ENCODE measurements around the gene KCNJ6.
A peak's percentile ranks its signal among the peaks of the same experiment; 100 is the strongest.
"Not testable (repeated sequence)": the region's sequence is repeated elsewhere in the genome, so short reads cannot be mapped to it uniquely, and the experiment has no call there.

KCNJ6 gene

DNA sequence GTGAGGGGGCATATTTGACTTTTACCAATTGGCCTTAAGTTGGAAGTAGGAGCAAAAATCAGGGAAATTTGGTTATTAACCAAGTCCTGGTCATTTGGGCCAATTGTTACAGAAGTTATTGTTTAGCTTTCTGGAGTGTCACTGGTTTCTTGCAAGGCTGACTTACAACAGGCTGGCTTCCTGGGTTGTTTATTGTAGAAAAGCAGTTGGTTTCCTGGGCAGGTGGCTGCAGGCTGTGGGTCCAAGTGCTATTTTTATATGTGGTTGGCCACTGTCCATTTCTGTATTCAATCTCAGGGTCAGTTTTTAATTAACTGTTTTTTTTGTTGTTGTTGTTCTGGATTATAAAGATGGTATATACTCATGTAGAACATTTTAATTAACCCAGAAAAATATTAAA is 174.1 kb downstream of the KCNJ6 start:
- FAIRE-seq, result no peak
- DNase-seq (ENCODE audit: low spot score), result no peak

DNA sequence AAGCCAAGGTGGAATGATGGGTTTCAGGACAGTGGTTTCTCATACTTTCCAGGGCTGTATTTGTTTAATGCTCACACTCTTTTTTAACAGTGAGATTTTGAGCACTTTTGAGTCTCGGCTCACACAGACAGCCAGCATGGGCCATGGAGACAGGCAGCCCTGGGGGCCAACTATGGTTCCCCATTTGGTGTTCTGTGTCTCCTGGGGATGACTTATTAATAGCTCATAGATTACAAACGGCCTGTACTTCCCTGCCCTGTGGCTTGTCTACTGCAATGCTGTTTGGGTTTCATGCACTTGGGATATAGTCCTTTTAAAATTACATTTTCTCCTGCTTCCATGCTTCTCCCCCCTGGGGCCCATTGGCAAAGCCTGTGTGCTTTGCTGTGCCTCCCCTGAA is 178.3 kb downstream of the KCNJ6 start:
- DNase-seq (ENCODE audit: low spot score), result no peak
- no peak for FAIRE-seq

DNA sequence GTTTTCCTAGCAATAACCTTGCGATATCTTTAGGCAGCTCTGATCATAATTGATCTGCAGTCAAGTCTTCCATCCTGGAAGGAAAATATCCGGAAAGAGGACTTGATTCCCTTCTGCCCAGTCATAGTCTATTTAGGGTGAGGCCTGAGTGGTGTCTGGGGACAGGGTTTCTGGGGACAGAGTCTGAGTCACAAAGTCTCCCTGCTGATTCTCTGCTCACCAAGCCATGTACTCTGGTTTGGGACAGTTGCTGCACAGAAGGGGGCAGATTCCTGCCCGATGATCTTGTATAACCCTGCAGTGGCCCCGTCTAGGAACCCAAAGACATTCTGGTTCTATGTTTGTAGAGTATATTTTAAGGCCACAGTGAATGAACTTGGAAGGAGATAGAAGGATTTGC is 178.8 kb downstream of the KCNJ6 start:
- FAIRE-seq (no peak), DNase-seq (ENCODE audit: low spot score) (no peak)

- DNase-seq (ENCODE audit: low spot score) (no peak), FAIRE-seq (no peak)
Observed at GRCh38 chr21:37734846-37735245, 181.4 kb downstream of the KCNJ6 start.

DNA sequence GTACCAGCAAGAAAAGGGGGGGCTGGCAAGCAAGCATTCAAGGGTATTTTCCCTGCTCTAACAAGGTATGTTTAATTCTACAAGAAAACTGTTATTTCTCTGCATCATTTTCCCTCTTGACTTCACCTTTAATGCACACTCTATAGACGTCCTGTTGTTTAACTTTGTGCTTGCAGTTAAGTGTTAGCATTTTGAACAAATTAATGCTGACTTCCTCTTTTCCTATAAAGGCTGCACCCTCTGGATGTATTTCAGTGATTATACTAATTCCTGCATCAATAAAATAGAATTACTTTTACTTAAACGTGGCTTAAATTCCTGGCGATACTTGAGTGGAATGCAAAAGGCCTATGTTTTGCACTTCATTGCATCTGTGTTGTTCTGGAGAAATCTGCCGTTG is 183.3 kb downstream of the KCNJ6 start:
- no peak for FAIRE-seq
- DNase-seq (ENCODE audit: low spot score), result no peak

GRCh38 chr21:37724201-37724600 is 192.1 kb downstream of the KCNJ6 start:
- FAIRE-seq (no peak), DNase-seq (ENCODE audit: low spot score) (no peak)

- DNase-seq (ENCODE audit: low spot score) (no peak), FAIRE-seq (no peak)
Observed at GRCh38 chr21:37717534-37717933, 198.7 kb downstream of the KCNJ6 start.

DNA sequence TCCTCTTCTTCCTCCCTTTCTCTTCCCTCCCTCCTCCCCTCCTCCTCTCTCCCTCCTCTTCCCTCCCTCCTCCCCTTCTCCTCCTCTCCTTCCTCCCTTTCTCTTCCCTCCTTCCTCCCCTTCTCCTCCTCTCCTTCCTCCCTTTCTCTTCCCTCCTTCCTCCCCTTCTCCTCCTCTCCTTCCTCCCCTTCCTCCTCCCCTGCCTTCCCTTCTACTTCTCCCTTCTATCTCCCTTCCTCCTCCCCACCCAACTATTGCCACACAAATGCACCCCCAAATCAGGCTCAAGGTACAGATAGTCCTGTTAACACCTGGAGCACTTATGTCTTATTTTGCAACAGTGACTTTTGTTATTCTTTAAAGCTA is 203.7 kb downstream of the KCNJ6 start:
- DNase-seq (ENCODE audit: low spot score); FAIRE-seq: not testable (repeated sequence)

GRCh38 chr21:37711836-37712568 is 204.3 kb downstream of the KCNJ6 start:
- FAIRE-seq (no peak), DNase-seq (ENCODE audit: low spot score) (peak; percentile 30)

DNA sequence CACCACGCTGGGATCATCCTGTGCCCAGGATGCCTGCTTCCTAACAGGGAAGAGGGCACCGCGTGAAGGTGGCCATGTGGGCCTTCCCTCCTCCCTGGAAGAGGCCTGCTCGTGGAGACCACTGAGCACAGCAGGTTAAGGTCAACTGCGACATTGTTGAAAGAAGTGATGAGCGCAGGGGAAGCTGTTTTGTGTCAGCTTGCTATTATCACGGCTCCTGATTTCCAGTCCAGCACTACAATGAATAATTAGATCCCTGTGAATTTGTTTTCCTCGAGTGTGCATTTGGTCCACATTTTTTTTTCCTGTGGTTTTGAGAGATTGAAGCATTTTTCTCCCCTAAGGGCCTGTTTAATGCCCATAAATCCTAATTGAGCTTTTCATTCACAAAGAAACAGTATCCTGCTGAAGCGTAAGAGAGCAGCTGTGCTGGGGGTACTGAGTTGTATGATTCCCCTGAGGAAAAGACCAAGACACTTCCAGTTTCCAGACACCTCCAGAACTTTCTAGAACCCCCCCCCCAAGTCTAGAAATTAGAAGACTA is 204.9 kb downstream of the KCNJ6 start:
- no peak for FAIRE-seq
- DNase-seq (ENCODE audit: low spot score), result no peak

- no peak for FAIRE-seq
Observed at GRCh38 chr21:37710546-37711285, 205.5 kb downstream of the KCNJ6 start.

GRCh38 chr21:37704751-37705150 is 211.5 kb downstream of the KCNJ6 start:
- FAIRE-seq, result no peak
- DNase-seq (ENCODE audit: low spot score), result no peak

More at GRCh38 chr21:37710546-37711285, 205.5 kb downstream of the KCNJ6 start:
- DNase-seq (ENCODE audit: low spot score), result no peak

- no peak for FAIRE-seq
- no peak for DNase-seq (ENCODE audit: low spot score)
Observed at GRCh38 chr21:37702241-37702640, 214.0 kb downstream of the KCNJ6 start.

- FAIRE-seq, result no peak
Observed at GRCh38 chr21:37700641-37701202, 215.5 kb downstream of the KCNJ6 start.

DNA sequence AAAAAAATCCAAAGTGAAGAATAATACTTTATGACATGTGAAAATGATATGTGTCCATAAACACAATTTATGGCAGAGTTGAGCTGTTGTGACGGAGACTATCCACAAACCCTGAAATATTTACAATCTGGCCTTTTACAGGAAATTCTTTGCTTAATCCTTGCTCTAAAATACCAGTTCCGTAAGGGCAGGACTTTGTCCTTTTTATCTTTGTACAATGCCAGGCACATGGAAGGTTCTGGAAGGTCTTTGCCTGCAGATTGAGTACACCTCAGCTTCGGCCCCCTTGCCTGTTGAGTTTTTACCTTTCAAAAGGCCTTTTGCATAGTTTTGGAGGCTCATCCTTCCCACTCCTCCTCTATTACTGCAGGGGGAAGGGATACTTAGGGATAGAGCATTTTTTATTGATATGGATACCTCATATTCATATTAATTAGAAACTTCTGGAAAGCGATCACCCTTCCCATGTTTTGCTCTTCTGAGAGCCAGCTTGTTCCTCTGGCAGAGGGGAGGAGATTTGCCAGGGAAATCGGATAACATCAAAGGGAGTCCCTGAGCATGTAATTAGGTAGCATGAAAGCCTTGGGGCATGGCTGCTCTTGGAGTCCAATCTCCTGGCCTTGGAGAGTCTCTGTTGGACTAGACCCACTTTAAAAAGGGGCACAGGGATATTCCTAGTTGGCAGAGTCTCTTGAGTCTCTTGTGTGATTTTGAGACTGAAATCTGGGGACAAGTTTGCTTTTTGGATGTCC is 217.1 kb downstream of the KCNJ6 start:
- no peak for DNase-seq (ENCODE audit: low spot score)
- no peak for FAIRE-seq

More at GRCh38 chr21:37700641-37701202, 215.5 kb downstream of the KCNJ6 start:
- peak; percentile 58 for DNase-seq (ENCODE audit: low spot score)

- DNase-seq (ENCODE audit: low spot score) (no peak), FAIRE-seq (no peak)
Observed at GRCh38 chr21:37696936-37697335, 219.3 kb downstream of the KCNJ6 start.

GRCh38 chr21:37695111-37695510 is 221.1 kb downstream of the KCNJ6 start:
- DNase-seq (ENCODE audit: low spot score) (no peak), FAIRE-seq (no peak)

- FAIRE-seq (no peak), DNase-seq (ENCODE audit: low spot score) (no peak)
Observed at GRCh38 chr21:37688952-37689659, 227.2 kb downstream of the KCNJ6 start.

DNA sequence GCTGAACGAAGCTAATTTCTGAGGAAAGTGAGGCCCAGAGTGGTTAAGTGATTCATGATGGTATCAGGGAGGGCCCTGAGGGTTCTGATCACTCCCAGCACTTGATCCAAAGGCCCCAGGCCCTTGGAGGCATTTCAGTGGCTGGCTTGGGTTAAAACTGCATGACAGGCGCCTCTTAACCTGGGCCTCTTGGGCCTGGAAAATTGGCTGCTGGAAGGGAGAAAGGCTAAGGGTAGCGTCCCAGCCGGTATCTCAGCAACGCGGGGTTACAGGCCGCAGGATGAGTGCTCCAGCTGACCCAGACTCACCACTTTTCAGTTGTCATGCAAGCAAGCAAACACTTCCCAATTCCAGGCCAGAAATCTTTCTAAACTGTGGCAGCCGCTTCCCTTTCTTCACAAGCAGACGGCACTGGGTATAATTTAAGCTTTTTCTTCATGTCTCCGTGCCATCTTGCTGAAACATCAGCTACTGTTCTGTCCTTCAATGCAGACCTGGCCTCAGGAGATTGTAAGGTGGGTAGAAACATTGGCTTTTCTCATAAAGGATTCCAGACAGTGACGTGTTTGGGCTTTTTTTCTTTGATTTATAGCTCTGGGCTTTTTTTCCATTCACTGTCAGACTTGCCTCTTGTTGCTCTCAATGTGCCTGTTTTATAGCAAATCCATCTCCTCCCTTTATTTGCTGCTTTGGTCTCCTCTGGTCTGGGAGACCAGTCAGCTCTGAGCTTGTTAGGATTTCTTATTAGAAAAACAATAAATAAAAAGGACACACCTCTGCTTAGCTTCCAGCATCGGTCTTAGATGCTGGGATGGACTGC is 229.1 kb downstream of the KCNJ6 start:
- no peak for FAIRE-seq

GRCh38 chr21:37684547-37684946 is 231.7 kb downstream of the KCNJ6 start:
- FAIRE-seq, result no peak
- no peak for DNase-seq (ENCODE audit: low spot score)

More for the DNA sequence above, 229.1 kb downstream of the KCNJ6 start:
- no peak for DNase-seq (ENCODE audit: low spot score)
